B cell (primary cell): ENCODE measurements around the gene NPAS2. TPM values are rescaled to one million over a fixed set of nuclear protein-coding genes. Genes with fewer than 3 reads are reported as not detected.

Experiments used
- ATAC-seq: fragments of 200-7000 bp; cut with Tn5 transposase; one replicate; pipeline ENCODE4 v1.10.0; 2021; ENCODE audit warnings: low read depth, mild to moderate bottlenecking, moderate number of reproducible peaks, moderate library complexity
- CTCF ChIA-PET: fragments of 350-600 bp; sonication (Branson Sonifier 250); formaldehyde crosslinking; loops from one replicate; lab custom pipeline; 2021; ENCODE audit warnings: antibody characterized with exemption, inconsistent platforms; lab: Charles Lee
- POLR2A ChIA-PET: fragments of 350-600 bp; sonication (Branson Sonifier 250); formaldehyde crosslinking; loops from one replicate; lab custom pipeline; 2021; ENCODE audit warnings: antibody characterized with exemption; lab: Charles Lee
- DNase-seq: peaks from one replicate; pipeline ENCODE4 v3.0.0; 2013
- H2AFZ ChIP-seq: 2 replicates; pipeline ENCODE4 v1.6.1; 2012; ENCODE audit warnings: mild to moderate bottlenecking, low read depth, low read length; ENCODE audit not compliant: insufficient read depth, poor library complexity, severe bottlenecking
- H3K27ac ChIP-seq, 2 donors: 1 replicate in 1 of 2; 2 replicates in 1 of 2; pipeline ENCODE4 v1.5.1; 2012 to 2013; ENCODE audit warnings: low read length in 2 of 2, mild to moderate bottlenecking in 2 of 2, moderate library complexity in 1 of 2
- H3K27me3 ChIP-seq, 4 experiments: fragments of 200-600 bp in 1 of 4; sonication (generic) in 1 of 4; replicated peaks in 1 of 4; 1 replicate in 2 of 4; 2 replicates in 2 of 4; pipeline versions ENCODE4 v1.6.1 to v1.7.0; 2013 to 2016; ENCODE audit warnings: low read length in 3 of 4, mild to moderate bottlenecking in 2 of 4, mixed read lengths in 1 of 4, moderate library complexity in 1 of 4; ENCODE audit not compliant: insufficient read depth in 4 of 4, control insufficient read depth in 3 of 4; ENCODE audit errors: control extremely low read depth in 1 of 4
- H3K36me3 ChIP-seq, 2 experiments: replicated peaks in 1 of 2; 1 replicate in 1 of 2; 2 replicates in 1 of 2; pipeline versions ENCODE4 v1.6.1 to v1.7.1; 2013; ENCODE audit warnings: low read length in 1 of 2; ENCODE audit not compliant: insufficient read depth in 2 of 2, control insufficient read depth in 1 of 2; ENCODE audit errors: control extremely low read depth in 1 of 2, extremely low read depth in 1 of 2
- H3K4me1 ChIP-seq, 2 donors: fragments of 200-600 bp in 1 of 2; sonication (generic) in 1 of 2; 1 replicate in 1 of 2; 2 replicates in 1 of 2; pipeline versions ENCODE4 v1.5.1 to v1.6.1; 2013 to 2017; ENCODE audit warnings: low read length in 2 of 2; ENCODE audit not compliant: control insufficient read depth in 2 of 2, insufficient read depth in 2 of 2
- H3K4me2 ChIP-seq: replicated peaks from 2 replicates; pipeline ENCODE3; 2012; ENCODE audit warnings: mild to moderate bottlenecking, low read depth, low read length; ENCODE audit not compliant: poor library complexity, severe bottlenecking
- H3K4me3 ChIP-seq, 5 experiments: fragments of 200-600 bp in 1 of 5; sonication (generic) in 1 of 5; 1 replicate in 3 of 5; 2 replicates in 2 of 5; pipeline versions ENCODE4 v1.5.1 to v1.7.0; 2011 to 2016; ENCODE audit warnings: low read length in 4 of 5, mild to moderate bottlenecking in 4 of 5, low read depth in 2 of 5, control low read depth in 1 of 5, moderate library complexity in 1 of 5; ENCODE audit not compliant: insufficient read depth in 1 of 5; ENCODE audit errors: control extremely low read depth in 1 of 5, extremely low read depth in 1 of 5
- H3K79me2 ChIP-seq: fragments of 200-600 bp; sonication (generic); one replicate; pipeline ENCODE4 v1.6.0; 2016; ENCODE audit warnings: low read length; ENCODE audit not compliant: control insufficient read depth, insufficient read depth
- H3K9ac ChIP-seq: fragments of 200-600 bp; sonication (generic); 2 replicates; pipeline ENCODE4 v1.6.1; 2017; ENCODE audit warnings: mild to moderate bottlenecking, low read length, moderate library complexity
- H3K9me3 ChIP-seq, 3 donors: one replicate each; pipeline versions ENCODE4 v1.6.1 to v1.7.1; 2013; ENCODE audit warnings: low read length in 2 of 3; ENCODE audit not compliant: control insufficient read depth in 2 of 3, insufficient read depth in 1 of 3; ENCODE audit errors: control extremely low read depth in 1 of 3
- H4K20me1 ChIP-seq: 2 replicates; pipeline ENCODE4 v1.6.0; 2012; ENCODE audit warnings: mild to moderate bottlenecking, low read length; ENCODE audit not compliant: insufficient read depth, control insufficient read depth, poor library complexity, severe bottlenecking
- H3K27ac Mint-ChIP-seq: one replicate; pipeline ENCODE4 v1.8.0; 2021; ENCODE audit warnings: mixed read lengths
- H3K27me3 Mint-ChIP-seq: one replicate; pipeline ENCODE4 v1.8.0; 2021; ENCODE audit warnings: mixed read lengths
- H3K4me1 Mint-ChIP-seq: one replicate; pipeline ENCODE4 v1.8.0; 2021; ENCODE audit warnings: mixed read lengths
- H3K4me3 Mint-ChIP-seq: one replicate; pipeline ENCODE4 v1.8.0; 2021; ENCODE audit warnings: mixed read lengths
- H3K9me3 Mint-ChIP-seq: one replicate; pipeline ENCODE4 v1.8.0; 2022; ENCODE audit warnings: mixed read lengths; ENCODE audit not compliant: insufficient read depth
- EZH2 ChIP-seq: IDR thresholded peaks from 2 replicates; pipeline ENCODE4 v1.6.1; 2012; ENCODE audit warnings: borderline replicate concordance, low read depth, mild to moderate bottlenecking, moderate library complexity, low read length; ENCODE audit not compliant: insufficient read depth, poor library complexity, severe bottlenecking
- WGBS: methylation state at CpG from one replicate; pipeline ENCODE4 v1.1.5; 2013; ENCODE audit warnings: missing lambda C conversion rate; ENCODE audit not compliant: insufficient coverage; 5-methylcytosine and 5-hydroxymethylcytosine counted together
- intact Hi-C: fragments of 100-400 bp; cut with micrococcal nuclease; formaldehyde crosslinking; loops from one replicate; pipeline ENCODE4 v1.10.0; 2022
- polyA plus RNA-seq: library from polyadenylated mRNA; depleted of rRNA; stranded (reverse); fragments of >200 nt; gene quantifications from 2 replicates; pipeline ENCODE4 v1.2.3, GENCODE V29; 2012
- total RNA-seq, 2 donors: library from RNA; stranded (reverse); fragments of 120-200 nt in 1 of 2; gene quantifications; 1 replicate in 1 of 2; 2 replicates in 1 of 2; pipeline versions ENCODE4 v1.2.3 to v1.2.4, GENCODE V29; 2013 to 2022
- TF ChIP-seq, protein P1 (sequence below): fragments of 200-600 bp; IDR thresholded peaks from one replicate; pipeline ENCODE4 v1.8.0; 2022; ENCODE audit warnings: antibody characterized with exemption, mild to moderate bottlenecking

The NPAS2 gene
- total and polyA plus RNA-seq, 2 donors (not counting 1 experiment from before 2014, with no cell fraction given) = not detected

DNA sequence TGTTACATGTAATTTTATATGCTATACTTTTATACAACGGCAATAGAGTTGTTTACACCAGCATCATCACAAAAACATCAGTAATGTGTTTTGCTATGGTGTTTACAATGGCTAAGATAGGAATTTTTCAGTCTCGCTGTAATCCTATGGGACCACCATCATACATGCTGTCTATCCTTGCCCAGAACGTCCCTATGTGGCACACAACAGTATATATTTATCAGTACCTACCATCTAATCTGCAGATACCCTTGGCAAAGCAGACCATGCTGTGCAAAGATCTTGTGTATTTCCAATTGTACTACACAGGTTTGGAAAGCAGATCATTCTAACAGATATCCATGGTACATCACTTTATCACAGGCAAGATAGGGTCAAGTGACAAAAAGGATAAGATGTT is 197.4 kb downstream of the NPAS2 start:
- Histone ChIP-seq H3K36me3 (peaks cover 6 to 7% of the 10 kb centered on the region in 2 experiments), H2AFZ (no peak overlapping the region), H3K79me2 (no peaks in the 10 kb centered on the region), H3K9ac (no peak overlapping the region), H3K27ac (no peak overlapping the region), H3K4me1 (no peaks in the 10 kb centered on the region), H3K4me3 (no peak overlapping the region), H4K20me1 (peaks cover 7% of the 10 kb centered on the region), H3K9me3 (no peaks in the 10 kb centered on the region), H3K4me2 (no peak overlapping the region), H3K27me3 (no peaks in the 10 kb centered on the region)
- ATAC-seq (no peak), DNase-seq (no peak)
- ChIA-PET POLR2A (no interaction called here), CTCF (interaction anchor here (2.7 kb wide), 1 partner anchor 188 kb away, joined by 13 read pairs; no protein-coding TSS in a partner anchor)
- no peaks in the 10 kb centered on the region for H3K9me3 Mint-ChIP-seq
- H3K27ac Mint-ChIP-seq = no peak overlapping the region
- intact Hi-C loops = loop anchor here (10.0 kb wide), 1 partner anchor 387 kb away; no protein-coding TSS in a partner anchor
- no peak for TF ChIP-seq EZH2
- TF ChIP-seq, protein P1, sequence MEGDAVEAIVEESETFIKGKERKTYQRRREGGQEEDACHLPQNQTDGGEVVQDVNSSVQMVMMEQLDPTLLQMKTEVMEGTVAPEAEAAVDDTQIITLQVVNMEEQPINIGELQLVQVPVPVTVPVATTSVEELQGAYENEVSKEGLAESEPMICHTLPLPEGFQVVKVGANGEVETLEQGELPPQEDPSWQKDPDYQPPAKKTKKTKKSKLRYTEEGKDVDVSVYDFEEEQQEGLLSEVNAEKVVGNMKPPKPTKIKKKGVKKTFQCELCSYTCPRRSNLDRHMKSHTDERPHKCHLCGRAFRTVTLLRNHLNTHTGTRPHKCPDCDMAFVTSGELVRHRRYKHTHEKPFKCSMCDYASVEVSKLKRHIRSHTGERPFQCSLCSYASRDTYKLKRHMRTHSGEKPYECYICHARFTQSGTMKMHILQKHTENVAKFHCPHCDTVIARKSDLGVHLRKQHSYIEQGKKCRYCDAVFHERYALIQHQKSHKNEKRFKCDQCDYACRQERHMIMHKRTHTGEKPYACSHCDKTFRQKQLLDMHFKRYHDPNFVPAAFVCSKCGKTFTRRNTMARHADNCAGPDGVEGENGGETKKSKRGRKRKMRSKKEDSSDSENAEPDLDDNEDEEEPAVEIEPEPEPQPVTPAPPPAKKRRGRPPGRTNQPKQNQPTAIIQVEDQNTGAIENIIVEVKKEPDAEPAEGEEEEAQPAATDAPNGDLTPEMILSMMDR = no peak
- no peaks in the 10 kb centered on the region for H3K27me3 Mint-ChIP-seq
- H3K4me1 Mint-ChIP-seq = no peaks in the 10 kb centered on the region
- no peak overlapping the region for H3K4me3 Mint-ChIP-seq
- no CpG with 5 or more reads among the region's 3 CpGs for WGBS

DNA sequence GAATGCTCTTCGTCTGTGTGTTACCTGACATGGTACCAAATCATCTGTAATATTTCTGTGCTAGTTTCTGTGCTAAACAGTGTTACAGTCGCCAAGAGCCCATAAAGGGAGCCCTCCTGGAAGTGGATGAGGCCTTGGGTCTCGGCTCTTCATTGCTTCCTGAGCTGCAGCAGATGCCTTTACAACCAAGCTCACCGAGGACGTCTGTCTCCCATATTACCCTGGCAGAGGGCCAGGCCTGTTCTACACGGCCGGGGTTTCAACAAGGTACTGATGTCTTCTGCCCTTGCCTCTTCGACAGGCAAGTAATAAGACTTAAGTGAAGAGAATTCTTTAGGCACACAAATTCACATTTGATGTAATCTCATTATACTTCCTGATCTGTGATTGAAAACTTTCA is 199.0 kb downstream of the NPAS2 start:
- POLR2A ChIA-PET = no interaction called here
- Histone ChIP-seq H3K27me3 (no peaks in the 10 kb centered on the region), H3K79me2 (no peaks in the 10 kb centered on the region), H3K27ac (no peak overlapping the region), H3K4me2 (no peak overlapping the region), H3K9me3 (no peaks in the 10 kb centered on the region), H2AFZ (no peak overlapping the region), H3K9ac (no peak overlapping the region), H3K4me1 (no peaks in the 10 kb centered on the region), H3K36me3 (peaks cover 3 to 8% of the 10 kb centered on the region in 2 experiments), H4K20me1 (no peaks in the 10 kb centered on the region), H3K4me3 (no peak overlapping the region)
- DNase-seq (no peak), ATAC-seq (no peak)
- no peak overlapping the region for H3K4me3 Mint-ChIP-seq
- TF ChIP-seq, protein P1 = no peak
- no peak for TF ChIP-seq EZH2
- no peaks in the 10 kb centered on the region for H3K27me3 Mint-ChIP-seq
- CTCF ChIA-PET = interaction anchor here (0.5 to 2.7 kb wide), 2 partner anchors 186 to 591 kb away, joined by 3 to 13 read pairs; no protein-coding TSS in a partner anchor
- WGBS = 95% methylated on average over 3 of the region's 8 CpGs
- intact Hi-C loops = loop anchor here (10.0 kb wide), 1 partner anchor 386 kb away; no protein-coding TSS in a partner anchor
- H3K9me3 Mint-ChIP-seq = no peaks in the 10 kb centered on the region
- H3K27ac Mint-ChIP-seq = no peak overlapping the region
- peaks cover 3% of the 10 kb centered on the region for H3K4me1 Mint-ChIP-seq
